GM12891 (cell line): ENCODE data around the gene SLC3A2.

ENCODE experiments used
- PAX5 ChIP-seq: IDR thresholded peaks from 2 replicates; pipeline ENCODE4 v1.6.1; 2011; ENCODE audit warnings: low read length, moderate library complexity, mild to moderate bottlenecking; ENCODE audit not compliant: insufficient read depth, severe bottlenecking
- POLR2A ChIP-seq: IDR thresholded peaks from 2 replicates; pipeline ENCODE4 v1.6.1; 2011; ENCODE audit warnings: low read depth, low read length, control low read depth
- POLR2AphosphoS5 ChIP-seq: IDR thresholded peaks from 2 replicates; pipeline ENCODE4 v1.6.1; 2011; ENCODE audit warnings: low read depth, low read length, control low read depth
- POU2F2 ChIP-seq: IDR thresholded peaks from 2 replicates; pipeline ENCODE4 v1.6.1; 2011; ENCODE audit warnings: low read depth, mild to moderate bottlenecking, control low read depth, low read length, moderate library complexity
- SPI1 ChIP-seq: IDR thresholded peaks from 2 replicates; pipeline ENCODE4 v1.6.1; 2011; ENCODE audit warnings: low read depth, low read length, control low read depth
- TAF1 ChIP-seq: IDR thresholded peaks from 2 replicates; pipeline ENCODE4 v1.6.1; 2011; ENCODE audit warnings: low read depth, low read length, control low read depth

DNA sequence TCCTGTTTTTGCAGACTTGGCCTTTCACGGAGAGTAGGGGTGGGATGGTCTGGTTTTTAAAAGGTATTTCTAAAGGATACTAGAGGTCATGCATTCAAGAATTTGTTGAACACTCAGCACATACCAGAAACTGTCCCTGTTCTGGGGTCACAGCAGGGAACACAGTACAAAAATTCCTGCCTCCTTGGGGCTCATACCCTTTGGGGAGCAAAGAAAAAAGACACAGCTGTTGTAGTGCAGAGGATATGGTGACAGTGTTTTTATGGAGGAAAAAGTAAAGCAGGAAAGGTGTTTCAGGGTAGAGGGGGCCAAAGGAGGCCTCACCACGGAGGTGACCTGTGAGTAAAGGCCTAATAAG, 8.4 kb downstream of the SLC3A2 start:
- TF ChIP-seq POLR2AphosphoS5 = no peak
- TF ChIP-seq POLR2A = no peak
- no peak for TF ChIP-seq PAX5
- no peak for TF ChIP-seq TAF1
- no peak for TF ChIP-seq POU2F2
- TF ChIP-seq SPI1 = no peak
